ENCODE measurements around the gene SLC35A5. TPM values are rescaled to one million over a fixed set of nuclear protein-coding genes. Genes with fewer than 3 reads are reported as not detected.

The SLC35A5 gene
- total and polyA plus RNA-seq, 2 of the 13 experiments (the other 11 are each of a cell fraction or from before 2014, with no cell fraction given), result 15.5 to 26.5 TPM

DNA sequence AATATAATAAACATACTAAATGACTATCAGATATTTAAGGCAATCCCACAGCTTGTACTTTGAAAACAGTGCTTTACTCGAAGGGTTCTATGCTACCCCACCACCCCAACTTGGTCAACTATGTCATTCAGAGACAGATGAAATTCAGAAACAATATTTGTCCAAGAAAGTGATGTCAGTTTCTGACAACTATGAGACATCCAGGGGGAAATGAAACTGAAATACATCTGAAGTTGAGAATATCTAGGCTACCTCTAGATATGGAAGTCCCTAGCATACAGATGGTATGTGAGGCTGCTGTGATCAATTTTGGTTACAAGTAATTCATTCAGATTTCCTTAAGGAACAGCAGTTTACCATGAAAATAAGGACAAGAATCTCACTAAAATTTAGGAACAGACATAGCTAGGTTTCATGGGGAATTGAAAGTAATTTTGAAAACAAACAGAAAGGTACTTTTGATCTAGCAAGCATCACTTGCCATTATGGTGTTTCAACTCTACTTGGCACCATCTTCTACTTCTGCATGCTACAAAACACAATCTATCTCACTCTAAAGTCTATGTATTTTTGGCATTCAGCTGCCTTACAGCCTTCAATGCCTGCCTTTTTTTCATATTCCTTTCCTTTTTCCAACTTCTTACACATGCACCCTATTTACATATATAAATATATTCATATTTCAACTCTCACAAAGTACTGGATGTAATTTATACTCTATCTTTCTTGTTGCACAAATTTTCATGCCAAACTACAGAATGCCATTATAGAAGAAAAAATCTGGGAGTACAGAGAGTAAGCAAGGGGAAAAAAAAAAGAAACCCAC lies 21.8 kb upstream of the SLC35A5 start:
- no peaks in the 10 kb centered on the region for H3K9me3 ChIP-seq (ENCODE audit: low read length)
- CTCF ChIA-PET (ENCODE audit: low intra/inter-chr PET ratio, low total read pairs), result no interaction called here
- DNase-seq (ENCODE audit: low spot score) (no peak), ATAC-seq (no peak), FAIRE-seq (no peak)
- no peak overlapping the region for H3K4me3 ChIP-seq (replicated peaks in 1 of 3; ENCODE audit: insufficient read depth in 1 of 3, low read depth in 2 of 3, low read length in 3 of 3)
- H3K4me1 ChIP-seq (ENCODE audit: insufficient read depth, low read length), result no peaks in the 10 kb centered on the region
- no peak overlapping the region for H3K4me2 ChIP-seq (ENCODE audit: low read depth, low read length)
- H3K27me3 ChIP-seq (ENCODE audit: control insufficient read depth in 1 of 2, insufficient read depth in 2 of 2, low read length in 2 of 2), result no peaks in the 10 kb centered on the region
- intact Hi-C loops (cut with micrococcal nuclease; ENCODE audit: unreplicated experiment), result no loop called here
- POLR2A ChIA-PET, result no interaction called here
- TF ChIP-seq ZNF878 (CRISPR knock-in tag; IDR thresholded peaks at IDR 0.05) (no peak), ZNF652 (CRISPR knock-in tag; IDR thresholded peaks at IDR 0.05; ENCODE audit: borderline replicate concordance, low read depth) (no peak), ZNF282 (IDR thresholded peaks at IDR 0.05; ENCODE audit: partially characterized antibody) (no peak), ARID2 (CRISPR knock-in tag; IDR thresholded peaks at IDR 0.05; ENCODE audit: borderline replicate concordance) (no peak), CBX1 (IDR thresholded peaks at IDR 0.05; ENCODE audit: low read depth) (no peak), SMAD9 (CRISPR knock-in tag; IDR thresholded peaks at IDR 0.05) (no peak), ZBTB7B (CRISPR knock-in tag; IDR thresholded peaks at IDR 0.05) (no peak), ZNF382 (CRISPR knock-in tag; IDR thresholded peaks at IDR 0.05; ENCODE audit: borderline replicate concordance) (no peak)
- WGBS (ENCODE audit: low lambda C conversion rate), result 95% methylated on average over 1 of the region's 1 CpG
- H3K9ac ChIP-seq (ENCODE audit: insufficient read depth, low read depth, low read length), result no peak overlapping the region
- in situ Hi-C loops (cut with HindIII; ENCODE audit: extremely low pct_ligation_motif_present, low pct_unique_long_range_greater_than_20kb), result loop anchor here (10.0 kb wide), 2 partner anchors 215 to 425 kb away; no protein-coding TSS in a partner anchor
- no peaks in the 10 kb centered on the region for H3K79me2 ChIP-seq (ENCODE audit: insufficient read depth, low read length)
- no peak overlapping the region for H2AFZ ChIP-seq (ENCODE audit: low read length)
- H4K20me1 ChIP-seq (ENCODE audit: insufficient read depth, low read length), result no peaks in the 10 kb centered on the region
- no TSS peak for BruUV-seq (replicated peaks)
- peaks cover 3 to 20% of the 10 kb centered on the region in 2 experiments; a peak in 3 of 5 replicates for H3K36me3 ChIP-seq (replicated peaks in 1 of 2; ENCODE audit: control insufficient read depth in 1 of 2, insufficient read depth in 2 of 2, low read length in 2 of 2)
- no peak overlapping the region for H3K27ac ChIP-seq (ENCODE audit: extremely low read length, insufficient read depth, low read length)

DNA sequence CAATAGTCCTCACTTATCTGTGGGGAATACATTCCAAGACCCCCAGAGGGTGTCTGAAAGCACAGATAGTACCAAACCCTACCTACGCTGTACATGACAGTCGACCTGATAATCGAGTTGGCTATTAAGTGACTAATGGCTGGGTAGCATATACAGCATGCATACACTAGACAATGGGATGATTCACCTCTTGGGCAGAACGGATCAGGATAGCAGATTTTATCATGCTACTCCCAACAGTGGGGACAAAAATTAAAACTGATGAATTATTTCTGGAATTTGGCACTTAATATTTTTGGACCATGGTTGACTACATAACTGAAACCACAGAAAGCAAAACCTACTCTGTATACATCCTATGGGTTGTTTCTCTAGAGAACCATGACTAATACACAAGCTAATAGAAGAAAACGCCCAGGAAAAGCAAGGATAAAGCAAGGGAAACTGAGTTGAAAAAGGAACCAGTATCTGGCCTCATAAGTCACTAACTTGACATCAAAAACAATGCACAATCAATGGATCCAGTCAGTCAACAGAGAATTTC lies 15.6 kb upstream of the SLC35A5 start:
- no peak for ATAC-seq
- no peak for FAIRE-seq
- CTCF ChIA-PET (ENCODE audit: low intra/inter-chr PET ratio, low total read pairs), result no interaction called here
- H4K20me1 ChIP-seq (ENCODE audit: insufficient read depth, low read length), result no peaks in the 10 kb centered on the region
- H3K27me3 ChIP-seq (ENCODE audit: control insufficient read depth in 1 of 2, insufficient read depth in 2 of 2, low read length in 2 of 2), result no peaks in the 10 kb centered on the region
- BruUV-seq (replicated peaks), result no TSS peak
- no peak overlapping the region for H3K27ac ChIP-seq (ENCODE audit: extremely low read length, insufficient read depth, low read length)
- no peaks in the 10 kb centered on the region for H3K9me3 ChIP-seq (ENCODE audit: low read length)
- H3K4me3 ChIP-seq (replicated peaks in 1 of 3; ENCODE audit: insufficient read depth in 1 of 3, low read depth in 2 of 3, low read length in 3 of 3), result no peak overlapping the region
- intact Hi-C loops (cut with micrococcal nuclease; ENCODE audit: unreplicated experiment), result no loop called here
- POLR2A ChIA-PET, result no interaction called here
- in situ Hi-C loops (cut with HindIII; ENCODE audit: extremely low pct_ligation_motif_present, low pct_unique_long_range_greater_than_20kb), result no loop called here
- H2AFZ ChIP-seq (ENCODE audit: low read length), result no peak overlapping the region
- H3K79me2 ChIP-seq (ENCODE audit: insufficient read depth, low read length), result peaks cover 5% of the 10 kb centered on the region
- no peak overlapping the region for H3K9ac ChIP-seq (ENCODE audit: insufficient read depth, low read depth, low read length)
- no peak for DNase-seq (ENCODE audit: low spot score)
- peaks cover 5% of the 10 kb centered on the region for H3K4me1 ChIP-seq (ENCODE audit: insufficient read depth, low read length)
- 96% methylated on average over 5 of the region's 5 CpGs for WGBS (ENCODE audit: low lambda C conversion rate)
- peaks cover 3 to 31% of the 10 kb centered on the region in 2 experiments; a peak in 4 of 5 replicates for H3K36me3 ChIP-seq (replicated peaks in 1 of 2; ENCODE audit: control insufficient read depth in 1 of 2, insufficient read depth in 2 of 2, low read length in 2 of 2)
- H3K4me2 ChIP-seq (ENCODE audit: low read depth, low read length), result no peak overlapping the region
- TF ChIP-seq ZEB1 (IDR thresholded peaks at IDR 0.05; ENCODE audit: insufficient replicate concordance, low read depth) (no peak), EED (CRISPR knock-in tag; IDR thresholded peaks at IDR 0.05) (no peak), KLF13 (CRISPR knock-in tag; IDR thresholded peaks at IDR 0.05) (no peak), ISX (CRISPR knock-in tag; conservative IDR thresholded peaks at IDR 0.05) (no peak), BORCS8-MEF2B (CRISPR knock-in tag; IDR thresholded peaks at IDR 0.05) (no peak), ATF7 (IDR thresholded peaks at IDR 0.05) (no peak), ATF7 (CRISPR knock-in tag; IDR thresholded peaks at IDR 0.05) (no peak), MTA3 (CRISPR knock-in tag; IDR thresholded peaks at IDR 0.05) (no peak), SALL1 (CRISPR knock-in tag; IDR thresholded peaks at IDR 0.05) (no peak), ARNT2 (CRISPR knock-in tag; IDR thresholded peaks at IDR 0.05; ENCODE audit: low read depth) (no peak)
- TF ChIP-seq, protein P1, sequence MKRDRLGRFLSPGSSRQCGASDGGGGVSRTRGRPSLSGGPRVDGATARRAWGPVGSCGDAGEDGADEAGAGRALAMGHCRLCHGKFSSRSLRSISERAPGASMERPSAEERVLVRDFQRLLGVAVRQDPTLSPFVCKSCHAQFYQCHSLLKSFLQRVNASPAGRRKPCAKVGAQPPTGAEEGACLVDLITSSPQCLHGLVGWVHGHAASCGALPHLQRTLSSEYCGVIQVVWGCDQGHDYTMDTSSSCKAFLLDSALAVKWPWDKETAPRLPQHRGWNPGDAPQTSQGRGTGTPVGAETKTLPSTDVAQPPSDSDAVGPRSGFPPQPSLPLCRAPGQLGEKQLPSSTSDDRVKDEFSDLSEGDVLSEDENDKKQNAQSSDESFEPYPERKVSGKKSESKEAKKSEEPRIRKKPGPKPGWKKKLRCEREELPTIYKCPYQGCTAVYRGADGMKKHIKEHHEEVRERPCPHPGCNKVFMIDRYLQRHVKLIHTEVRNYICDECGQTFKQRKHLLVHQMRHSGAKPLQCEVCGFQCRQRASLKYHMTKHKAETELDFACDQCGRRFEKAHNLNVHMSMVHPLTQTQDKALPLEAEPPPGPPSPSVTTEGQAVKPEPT (CRISPR knock-in tag; IDR thresholded peaks at IDR 0.05; ENCODE audit: low read depth), result no peak

Measured in HepG2 (cell line).